Spleen (tissue), 11 donors: Measurements from ENCODE around the gene PTPN11. TPM values are rescaled to one million over a fixed set of nuclear protein-coding genes. Genes with fewer than 3 reads are reported as not detected.

Source experiments
- DNase-seq: peaks from one replicate; pipeline ENCODE4 v3.0.0-alpha.2; 2020
- H3K27ac ChIP-seq, 8 donors: fragments of 200-600 bp; sonication (generic) in 7 of 8; 1 replicate in 4 of 8; 2 replicates in 4 of 8; pipeline versions ENCODE4 v1.5.0 to v1.8.0; 2016 to 2021; ENCODE audit warnings: inconsistent platforms in 4 of 8, mild to moderate bottlenecking in 4 of 8, moderate library complexity in 1 of 8
- H3K27me3 ChIP-seq, 7 donors: fragments of 200-600 bp; sonication (generic) in 6 of 7; replicated peaks in 1 of 7; 1 replicate in 4 of 7; 2 replicates in 3 of 7; pipeline versions ENCODE4 v1.5.0 to v1.8.0; 2016 to 2021; ENCODE audit warnings: inconsistent platforms in 3 of 7, mild to moderate bottlenecking in 1 of 7
- H3K36me3 ChIP-seq, 6 donors: fragments of 200-600 bp; sonication (generic) in 5 of 6; 1 replicate in 4 of 6; 2 replicates in 2 of 6; pipeline versions ENCODE4 v1.5.0 to v1.8.0; 2016 to 2021; ENCODE audit warnings: inconsistent platforms in 2 of 6
- H3K4me1 ChIP-seq, 6 donors: fragments of 200-600 bp; sonication (generic) in 5 of 6; 1 replicate in 3 of 6; 2 replicates in 3 of 6; pipeline versions ENCODE4 v1.5.0 to v1.8.0; 2016 to 2021; ENCODE audit warnings: inconsistent platforms in 3 of 6
- H3K4me3 ChIP-seq, 8 donors: fragments of 200-600 bp; sonication (generic) in 7 of 8; 1 replicate in 4 of 8; 2 replicates in 4 of 8; pipeline versions ENCODE4 v1.5.0 to v1.8.0; 2016 to 2021; ENCODE audit warnings: inconsistent platforms in 4 of 8, mild to moderate bottlenecking in 4 of 8, moderate library complexity in 2 of 8
- H3K9me3 ChIP-seq, 8 donors: fragments of 200-600 bp; sonication (generic) in 7 of 8; 1 replicate in 4 of 8; 2 replicates in 4 of 8; pipeline versions ENCODE4 v1.5.0 to v1.8.0; 2016 to 2021; ENCODE audit warnings: inconsistent platforms in 4 of 8
- CTCF ChIP-seq, 11 experiments: fragments of 200-600 bp in 7 of 11; fragments of 450-650 bp in 4 of 11; sonication (generic) in 4 of 11; IDR thresholded peaks in 8 of 11; conservative IDR thresholded peaks in 3 of 11; 1 replicate in 7 of 11; 2 replicates in 4 of 11; pipeline versions ENCODE4 v1.4.0 to v1.8.0; 2016 to 2021; ENCODE audit warnings: antibody characterized with exemption in 11 of 11, inconsistent platforms in 4 of 11, mild to moderate bottlenecking in 1 of 11
- POLR2A ChIP-seq, 3 donors: fragments of 450-650 bp; IDR thresholded peaks; one replicate each; pipeline ENCODE4 v1.5.1; 2017; ENCODE audit warnings: antibody characterized with exemption in 3 of 3, mild to moderate bottlenecking in 1 of 3
- POLR2AphosphoS5 ChIP-seq, 3 donors: sonication (generic); formaldehyde crosslinking; IDR thresholded peaks; one replicate each; pipeline ENCODE4 v1.5.1; 2017; ENCODE audit warnings: antibody characterized with exemption in 3 of 3
- WGBS, 5 donors: extraction: QIAGEN DNeasy Blood & Tissue Kit in 3 of 5; methylation state at CpG; one replicate each; pipeline versions ENCODE4 v1.1.5 to v1.1.7; 2013 to 2018; 5-methylcytosine and 5-hydroxymethylcytosine counted together
- intact Hi-C: fragments of 100-400 bp; cut with DNase I; formaldehyde crosslinking; loops from one replicate; pipeline ENCODE4 v1.15.0; 2023; ENCODE audit warnings: low total_unique reads
- polyA plus RNA-seq, 3 donors: library from polyadenylated mRNA; stranded (reverse); fragments of 200-250 nt; gene quantifications; one replicate each; pipeline ENCODE4 v1.2.1, GENCODE V29; 2013
- total RNA-seq, 7 donors: library from RNA; depleted of rRNA in 3 of 7; stranded (reverse); fragments of >200 nt in 3 of 7; fragmentation: NEBNext Ultra II Directional in 4 of 7; extraction: Animal tissue kit (Norgen Biotek cat#: 25700) in 4 of 7; gene quantifications; one replicate each; pipeline versions ENCODE4 v1.1.0 to v1.2.1, GENCODE V29; 2016 to 2021
- donor health status: healthy with polysubstance abuse.
- donor health status: DM: no; HTN: no; CAD: no; lungs with moderate emphysema.
- donor health status: DM: no; HTN: no; CAD: no.
- donor health status: Bipolar disorder and iron deficiency.
- donor health status: healthy.
- donor health status: DM: no; HTN: no; CAD: no.
- donor health status: DM: yes; HTN: yes; CAD: no.

PTPN11 gene
- total and polyA plus RNA-seq, 10 donors = 12.1 to 71.8 (median 61.5) TPM

DNA sequence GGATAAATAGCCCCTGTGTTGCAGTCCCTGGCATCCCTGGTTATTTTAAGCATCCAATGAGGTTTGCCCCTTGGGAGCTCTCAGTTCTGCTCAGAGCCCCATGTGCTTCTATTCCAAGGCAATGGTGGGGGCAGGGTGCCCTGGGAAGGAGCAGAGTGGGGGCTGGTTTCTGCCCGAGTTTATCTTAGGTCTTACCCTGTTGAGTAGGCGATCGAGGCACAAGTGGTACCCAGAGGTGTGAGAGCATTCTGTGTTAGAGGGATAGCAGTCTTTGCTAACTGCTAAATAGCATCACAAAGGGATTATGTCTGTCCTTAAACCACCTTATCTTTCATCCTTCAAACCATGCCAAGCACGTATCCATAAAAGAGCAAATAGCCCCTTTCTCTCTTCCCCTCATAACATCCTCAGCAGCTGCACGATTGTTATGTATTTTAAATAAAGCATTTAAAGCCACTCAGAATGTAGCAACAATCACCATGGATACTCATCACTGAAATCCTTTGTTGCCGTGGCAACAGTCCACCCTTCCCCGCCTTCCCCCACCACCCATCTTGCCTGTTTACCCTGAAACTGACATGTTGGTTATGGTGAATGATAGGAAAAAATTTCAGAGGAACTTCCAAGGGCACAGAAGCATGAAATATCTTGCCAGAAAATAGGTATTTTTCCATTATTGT, 139.3 kb downstream of the PTPN11 start:
- Histone ChIP-seq H3K9me3 (peaks cover 0 to 4% (median 0%) of the 10 kb centered on the region in 8 donors), H3K36me3 (no peaks in the 10 kb centered on the region), H3K27me3 (peaks cover 0 to 21% (median 4%) of the 10 kb centered on the region in 7 donors), H3K4me3 (no peak overlapping the region), H3K27ac (no peak overlapping the region), H3K4me1 (no peaks in the 10 kb centered on the region)
- DNase-seq = no peak
- 71 to 78% (median 73%) methylated on average over 7 of the region's 7 CpGs for WGBS, 5 donors
- intact Hi-C loops = no loop called here
- no peak for TF ChIP-seq POLR2A (IDR thresholded peaks at IDR 0.05)
- no peak for TF ChIP-seq CTCF (IDR thresholded peaks at IDR 0.05 in 8 of 11, conservative IDR thresholded peaks at IDR 0.05 in 3 of 11)
- no peak for TF ChIP-seq POLR2AphosphoS5 (IDR thresholded peaks at IDR 0.05)

Other genes with a start within 250 kb of the PTPN11 start
- gene HECTD4, start 36.5 kb upstream of the PTPN11 start, total RNA-seq = 10 to 100 TPM; 46.0 to 70.8 (median 59.1) TPM
- 10 to 100 TPM in 2 of 3 donors, 1 to 10 TPM in 1; 5.4 to 22.5 (median 16.1) TPM for gene HECTD4, start 36.5 kb upstream of the PTPN11 start, polyA plus RNA-seq
- gene RPL6, start 9.3 kb upstream of the PTPN11 start, total RNA-seq = 1,000 to 10,000 TPM in 5 of 7 donors, 100 to 1,000 TPM in 2; 891 to 1,341 (median 1,018) TPM
- gene RPL6, start 9.3 kb upstream of the PTPN11 start, polyA plus RNA-seq = 1,000 to 10,000 TPM; 3,376 to 4,440 (median 4,387) TPM